ENCODE measurements around the gene CSNK1E. TPM values are rescaled to one million over a fixed set of nuclear protein-coding genes. Genes with fewer than 3 reads are reported as not detected.

Gene CSNK1E
- total RNA-seq, 1 experiment from 2014 or later, result 129 TPM

DNA sequence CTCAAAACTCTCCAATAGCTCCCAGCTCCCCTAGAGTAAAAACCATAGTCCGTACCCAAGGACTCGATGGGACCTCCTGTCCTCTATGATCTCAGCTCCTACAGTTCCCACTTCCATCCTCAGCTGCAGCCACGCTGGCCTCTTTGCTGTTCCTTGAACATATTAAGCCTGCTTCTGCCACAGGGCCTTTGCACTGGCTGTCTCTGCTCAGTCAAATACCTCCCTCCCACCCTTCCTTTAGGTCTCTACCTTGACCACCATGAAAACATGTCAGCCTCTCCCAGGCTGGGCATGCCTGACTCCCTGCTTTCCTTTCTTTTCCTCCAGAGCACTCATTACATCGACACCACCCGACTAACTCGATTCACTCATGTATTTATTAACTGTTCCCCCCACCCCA is 69.0 kb downstream of the CSNK1E start:
- ChIA-PET POLR2A (no interaction called here), CTCF (no interaction called here)
- no peaks in the 10 kb centered on the region for H3K9me3 ChIP-seq
- BruUV-seq (replicated peaks), result no TSS peak
- no peak overlapping the region for H3K4me3 ChIP-seq (ENCODE audit: low read depth, low read length)
- Mint-ChIP-seq H3K27ac (ENCODE audit: unreplicated experiment) (no peak overlapping the region), H3K36me3 (ENCODE audit: insufficient read depth, unreplicated experiment) (peaks cover 5% of the 10 kb centered on the region), H3K4me1 (ENCODE audit: low read depth, unreplicated experiment) (no peaks in the 10 kb centered on the region), H3K9me3 (ENCODE audit: unreplicated experiment) (no peaks in the 10 kb centered on the region), H3K4me3 (ENCODE audit: unreplicated experiment) (no peak overlapping the region), H3K27me3 (ENCODE audit: insufficient read depth, unreplicated experiment) (no peaks in the 10 kb centered on the region)
- no peak for DNase-seq
- no peaks in the 10 kb centered on the region for H3K36me3 ChIP-seq (ENCODE audit: control insufficient read depth, insufficient read depth, low read length)
- intact Hi-C loops (cut with micrococcal nuclease; ENCODE audit: unreplicated experiment), result no loop called here
- no peak for TF ChIP-seq CTCF (IDR thresholded peaks at IDR 0.05; ENCODE audit: insufficient read depth in 1 of 2, low read depth in 1 of 2, low read length in 1 of 2, severe bottlenecking in 1 of 2, unreplicated experiment in 1 of 2)
- H3K4me1 ChIP-seq, result no peaks in the 10 kb centered on the region
- H3K27me3 ChIP-seq (replicated peaks; ENCODE audit: control insufficient read depth, insufficient read depth, low read length), result no peaks in the 10 kb centered on the region

GRCh38 chr22:38247713-38248112 is 69.5 kb downstream of the CSNK1E start:
- no peak for TF ChIP-seq CTCF (IDR thresholded peaks at IDR 0.05; ENCODE audit: insufficient read depth in 1 of 2, low read depth in 1 of 2, low read length in 1 of 2, severe bottlenecking in 1 of 2, unreplicated experiment in 1 of 2)

GRCh38 chr22:38246692-38247091 is 70.5 kb downstream of the CSNK1E start:
- intact Hi-C loops (cut with micrococcal nuclease; ENCODE audit: unreplicated experiment), result no loop called here
- no peaks in the 10 kb centered on the region for H3K36me3 ChIP-seq (ENCODE audit: control insufficient read depth, insufficient read depth, low read length)
- H3K9me3 ChIP-seq, result no peaks in the 10 kb centered on the region
- H3K4me1 ChIP-seq, result no peaks in the 10 kb centered on the region
- POLR2A ChIA-PET, result no interaction called here
- H3K4me1 Mint-ChIP-seq (ENCODE audit: low read depth, unreplicated experiment), result no peaks in the 10 kb centered on the region
- no peaks in the 10 kb centered on the region for H3K27me3 ChIP-seq (replicated peaks; ENCODE audit: control insufficient read depth, insufficient read depth, low read length)
- peaks cover 9% of the 10 kb centered on the region for H3K36me3 Mint-ChIP-seq (ENCODE audit: insufficient read depth, unreplicated experiment)
- H3K27me3 Mint-ChIP-seq (ENCODE audit: insufficient read depth, unreplicated experiment), result no peaks in the 10 kb centered on the region
- no peak for DNase-seq
- no peak for TF ChIP-seq CTCF (IDR thresholded peaks at IDR 0.05; ENCODE audit: insufficient read depth in 1 of 2, low read depth in 1 of 2, low read length in 1 of 2, severe bottlenecking in 1 of 2, unreplicated experiment in 1 of 2)
- no TSS peak for BruUV-seq (replicated peaks)
- no peaks in the 10 kb centered on the region for H3K9me3 Mint-ChIP-seq (ENCODE audit: unreplicated experiment)
- H3K4me3 Mint-ChIP-seq (ENCODE audit: unreplicated experiment), result no peak overlapping the region
- no peak overlapping the region for H3K4me3 ChIP-seq (ENCODE audit: low read depth, low read length)
- CTCF ChIA-PET, result no interaction called here
- no peak overlapping the region for H3K27ac Mint-ChIP-seq (ENCODE audit: unreplicated experiment)

More at GRCh38 chr22:38247713-38248112, 69.5 kb downstream of the CSNK1E start:
- H3K9me3 Mint-ChIP-seq (ENCODE audit: unreplicated experiment), result no peaks in the 10 kb centered on the region
- Histone ChIP-seq H3K36me3 (ENCODE audit: control insufficient read depth, insufficient read depth, low read length) (no peaks in the 10 kb centered on the region), H3K9me3 (no peaks in the 10 kb centered on the region), H3K4me1 (no peaks in the 10 kb centered on the region), H3K4me3 (ENCODE audit: low read depth, low read length) (no peak overlapping the region), H3K27me3 (replicated peaks; ENCODE audit: control insufficient read depth, insufficient read depth, low read length) (no peaks in the 10 kb centered on the region)
- peaks cover 5% of the 10 kb centered on the region for H3K36me3 Mint-ChIP-seq (ENCODE audit: insufficient read depth, unreplicated experiment)
- CTCF ChIA-PET, result no interaction called here
- no peak for DNase-seq
- intact Hi-C loops (cut with micrococcal nuclease; ENCODE audit: unreplicated experiment), result no loop called here
- POLR2A ChIA-PET, result no interaction called here
- H3K27me3 Mint-ChIP-seq (ENCODE audit: insufficient read depth, unreplicated experiment), result no peaks in the 10 kb centered on the region
- H3K27ac Mint-ChIP-seq (ENCODE audit: unreplicated experiment), result no peak overlapping the region
- H3K4me1 Mint-ChIP-seq (ENCODE audit: low read depth, unreplicated experiment), result no peaks in the 10 kb centered on the region
- no TSS peak for BruUV-seq (replicated peaks)
- no peak overlapping the region for H3K4me3 Mint-ChIP-seq (ENCODE audit: unreplicated experiment)

Measured in Caco-2 (cell line).